GM19395 (cell line): ENCODE measurements around the gene EEFSEC.

Experiments used
- ATAC-seq: cut with Tn5 transposase; IDR thresholded peaks from one replicate; pipeline ENCODE4 v1.9.1; 2021; ENCODE audit warnings: mild to moderate bottlenecking, moderate library complexity; ENCODE audit not compliant: unreplicated experiment

Gene EEFSEC

GRCh38 chr3:128153156-128154041, at the start of gene EEFSEC:
TSS of gene EEFSEC (plus strand) at chr3:128153481. CDS start at chr3:128153508, 27 bp downstream.
- peak; percentile 83 for ATAC-seq

- ATAC-seq = no peak
These were observed 45.4 kb upstream of the EEFSEC start for GRCh38 chr3:128107834-128108233.

- ATAC-seq = no peak
These were observed 42.1 kb upstream of the EEFSEC start for GRCh38 chr3:128111147-128111546.

- ATAC-seq = no peak
These were observed 40.8 kb upstream of the EEFSEC start for GRCh38 chr3:128112357-128112968.

GRCh38 chr3:128113817-128114794, 39.2 kb upstream of the EEFSEC start:
- ATAC-seq = peak; percentile 65

- ATAC-seq = no peak
These were observed 31.3 kb upstream of the EEFSEC start for GRCh38 chr3:128122013-128122412.

- ATAC-seq = no peak
These were observed 30.1 kb upstream of the EEFSEC start for GRCh38 chr3:128123156-128123537.

GRCh38 chr3:128123538-128124368, 29.5 kb upstream of the EEFSEC start, which contains the start of gene RUVBL1:
TSS of gene RUVBL1 (minus strand) at chr3:128123812. CDS start at chr3:128123724, 88 bp downstream.
- peak; percentile 99 for ATAC-seq

GRCh38 chr3:128127236-128127635, 26.0 kb upstream of the EEFSEC start:
- no peak for ATAC-seq

GRCh38 chr3:128128251-128128650, 25.0 kb upstream of the EEFSEC start:
- no peak for ATAC-seq

GRCh38 chr3:128131897-128132646, 21.2 kb upstream of the EEFSEC start:
- ATAC-seq = no peak

GRCh38 chr3:128133273-128133883, 19.9 kb upstream of the EEFSEC start:
- ATAC-seq = no peak

GRCh38 chr3:128143496-128143895, 9.8 kb upstream of the EEFSEC start:
- ATAC-seq = no peak

- ATAC-seq = no peak
These were observed 8.6 kb upstream of the EEFSEC start for GRCh38 chr3:128144512-128145187.

- ATAC-seq = no peak
These were observed 8.0 kb upstream of the EEFSEC start for GRCh38 chr3:128145279-128145678.

- ATAC-seq = no peak
These were observed 7.1 kb upstream of the EEFSEC start for GRCh38 chr3:128146201-128146600.

GRCh38 chr3:128149650-128150049, 3.6 kb upstream of the EEFSEC start:
- no peak for ATAC-seq

GRCh38 chr3:128151758-128152274, 1.5 kb upstream of the EEFSEC start:
- ATAC-seq = no peak
